H9 (cell line): Measurements from ENCODE around the gene COMTD1. TPM values are rescaled to one million over a fixed set of nuclear protein-coding genes. Genes with fewer than 3 reads are reported as not detected.

ENCODE experiments used
- DNase-seq: peaks from one replicate; pipeline ENCODE4 v3.0.0-alpha.2; 2017
- H2AFZ ChIP-seq: one replicate; pipeline ENCODE4 v1.6.1; 2013; ENCODE audit warnings: mild to moderate bottlenecking, low read length, control low read depth, moderate library complexity
- H2AK5ac ChIP-seq: 2 replicates; pipeline ENCODE4 v1.6.1; 2013; ENCODE audit warnings: low read length, control low read depth, mixed read lengths; ENCODE audit not compliant: insufficient read length
- H2BK120ac ChIP-seq: one replicate; pipeline ENCODE4 v1.6.1; 2013; ENCODE audit warnings: low read depth, mild to moderate bottlenecking, low read length, control low read depth, inconsistent platforms; ENCODE audit not compliant: poor library complexity, severe bottlenecking
- H2BK12ac ChIP-seq: 2 replicates; pipeline ENCODE4 v1.6.1; 2013; ENCODE audit warnings: low read length, control low read depth, mixed read lengths, low read depth; ENCODE audit not compliant: insufficient read length
- H2BK15ac ChIP-seq: 2 replicates; pipeline ENCODE4 v1.6.1; 2013; ENCODE audit warnings: low read depth, low read length, control low read depth
- H2BK20ac ChIP-seq: one replicate; pipeline ENCODE4 v1.6.1; 2013; ENCODE audit warnings: low read depth, mild to moderate bottlenecking, low read length, control low read depth, inconsistent platforms; ENCODE audit not compliant: poor library complexity, severe bottlenecking
- H2BK5ac ChIP-seq: 2 replicates; pipeline ENCODE4 v1.6.1; 2013; ENCODE audit warnings: low read length, control low read depth, mixed read lengths; ENCODE audit not compliant: insufficient read length
- H3K14ac ChIP-seq: 2 replicates; pipeline ENCODE4 v1.6.1; 2013; ENCODE audit warnings: low read length, control low read depth; ENCODE audit not compliant: insufficient read depth
- H3K18ac ChIP-seq: 2 replicates; pipeline ENCODE4 v1.6.1; 2013; ENCODE audit warnings: low read depth, mild to moderate bottlenecking, mixed read lengths, low read length, control low read depth; ENCODE audit not compliant: insufficient read length
- H3K23ac ChIP-seq: 2 replicates; pipeline ENCODE4 v1.6.1; 2013; ENCODE audit warnings: low read length, control low read depth, mixed read lengths, low read depth; ENCODE audit not compliant: insufficient read length
- H3K23me2 ChIP-seq: 2 replicates; pipeline ENCODE4 v1.6.1; 2013; ENCODE audit warnings: low read depth, mild to moderate bottlenecking, mixed read lengths, low read length, control low read depth; ENCODE audit not compliant: insufficient read length, poor library complexity, severe bottlenecking
- H3K27ac ChIP-seq: 2 replicates; pipeline ENCODE4 v1.5.1; 2013; ENCODE audit warnings: low read length, control low read depth, mixed read lengths, low read depth; ENCODE audit not compliant: insufficient read length
- H3K27me3 ChIP-seq: 2 replicates; pipeline ENCODE4 v1.6.1; 2013; ENCODE audit warnings: low read length, control low read depth, inconsistent platforms; ENCODE audit not compliant: insufficient read depth
- H3K4ac ChIP-seq: 2 replicates; pipeline ENCODE4 v1.6.1; 2013; ENCODE audit warnings: low read depth, mild to moderate bottlenecking, control low read depth, inconsistent platforms, low read length, moderate library complexity
- H3K4me1 ChIP-seq: 2 replicates; pipeline ENCODE4 v1.6.1; 2013; ENCODE audit warnings: low read length, control low read depth, inconsistent platforms; ENCODE audit not compliant: insufficient read depth
- H3K4me2 ChIP-seq: 2 replicates; pipeline ENCODE4 v1.6.1; 2013; ENCODE audit warnings: low read length, control low read depth, mixed read lengths; ENCODE audit not compliant: insufficient read length, insufficient read depth
- H3K56ac ChIP-seq: 2 replicates; pipeline ENCODE4 v1.6.1; 2013; ENCODE audit warnings: low read depth, mild to moderate bottlenecking, mixed read lengths, low read length, control low read depth; ENCODE audit not compliant: insufficient read length
- H3K79me1 ChIP-seq: 2 replicates; pipeline ENCODE4 v1.6.1; 2013; ENCODE audit warnings: low read depth, mild to moderate bottlenecking, moderate library complexity, low read length, control low read depth, inconsistent platforms; ENCODE audit not compliant: insufficient read depth, poor library complexity, severe bottlenecking
- H3K79me2 ChIP-seq: 2 replicates; pipeline ENCODE4 v1.6.1; 2013; ENCODE audit warnings: low read length, control low read depth, inconsistent platforms; ENCODE audit not compliant: insufficient read depth
- H3K9ac ChIP-seq: 2 replicates; pipeline ENCODE4 v1.6.1; 2013; ENCODE audit warnings: low read length, control low read depth, mixed read lengths; ENCODE audit not compliant: insufficient read length; ENCODE audit errors: extremely low read depth
- H3K9me3 ChIP-seq: one replicate; pipeline ENCODE4 v1.6.1; 2013; ENCODE audit warnings: low read depth, low read length, inconsistent platforms; ENCODE audit not compliant: control insufficient read depth
- H3T11ph ChIP-seq: one replicate; pipeline ENCODE4 v1.6.1; 2013; ENCODE audit warnings: mild to moderate bottlenecking, low read length, control low read depth, inconsistent platforms
- H4K20me1 ChIP-seq: one replicate; pipeline ENCODE4 v1.6.1; 2013; ENCODE audit not compliant: control insufficient read depth, insufficient read length, insufficient read depth
- H4K5ac ChIP-seq: 2 replicates; pipeline ENCODE4 v1.6.1; 2013; ENCODE audit warnings: low read depth, mild to moderate bottlenecking, mixed read lengths, low read length, control low read depth; ENCODE audit not compliant: insufficient read length
- H4K8ac ChIP-seq: replicated peaks from 2 replicates; pipeline ENCODE4 v1.6.1; 2013; ENCODE audit warnings: low read length, control low read depth, mixed read lengths, low read depth; ENCODE audit not compliant: insufficient read length
- H4K91ac ChIP-seq: 2 replicates; pipeline ENCODE4 v1.6.1; 2013; ENCODE audit warnings: low read depth, mild to moderate bottlenecking, moderate library complexity, mixed read lengths, low read length, control low read depth; ENCODE audit not compliant: insufficient read length
- H3K27ac Mint-ChIP-seq, 3 experiments: 2 replicates in 2 of 3; 3 replicates in 1 of 3; pipeline ENCODE4 v1.8.0; 2020 to 2021; ENCODE audit warnings: mixed read lengths in 3 of 3, mild to moderate bottlenecking in 1 of 3, moderate library complexity in 1 of 3
- H3K27me3 Mint-ChIP-seq: 2 replicates; pipeline ENCODE4 v1.8.0; 2021; ENCODE audit warnings: low read depth, mild to moderate bottlenecking, moderate library complexity, mixed read lengths
- H3K36me3 Mint-ChIP-seq, 3 experiments: 2 replicates in 2 of 3; 3 replicates in 1 of 3; pipeline ENCODE4 v1.8.0; 2020 to 2021; ENCODE audit warnings: low read depth in 3 of 3, mixed read lengths in 3 of 3; ENCODE audit not compliant: insufficient read depth in 1 of 3
- H3K4me1 Mint-ChIP-seq, 2 experiments: 2 replicates each; pipeline ENCODE4 v1.8.0; 2020; ENCODE audit warnings: mixed read lengths in 2 of 2
- H3K4me3 Mint-ChIP-seq, 2 experiments: 2 replicates in 1 of 2; 3 replicates in 1 of 2; pipeline ENCODE4 v1.8.0; 2020 to 2021; ENCODE audit warnings: mild to moderate bottlenecking in 2 of 2, mixed read lengths in 2 of 2, moderate library complexity in 1 of 2
- H3K9me3 Mint-ChIP-seq, 2 experiments: 2 replicates in 1 of 2; 3 replicates in 1 of 2; pipeline ENCODE4 v1.8.0; 2020; ENCODE audit warnings: mild to moderate bottlenecking in 2 of 2, mixed read lengths in 2 of 2, moderate library complexity in 1 of 2
- WGBS: extraction: QIAGEN DNeasy Blood & Tissue Kit; methylation state at CpG from one replicate; pipeline ENCODE4 v1.1.7; 2013; ENCODE audit warnings: missing lambda C conversion rate, low lambda C conversion rate, mixed read lengths; ENCODE audit not compliant: insufficient read length; ENCODE audit errors: extremely low coverage; 5-methylcytosine and 5-hydroxymethylcytosine counted together
- total RNA-seq: library from RNA; stranded (reverse); gene quantifications from 2 replicates; pipeline ENCODE4 v1.2.1, GENCODE V29; 2021
- TF ChIP-seq, protein P1 (sequence below): fragments of 200-600 bp; sonication (generic); conservative IDR thresholded peaks from 3 replicates; pipeline ENCODE4 v1.8.0; 2021; ENCODE audit warnings: antibody characterized with exemption, mild to moderate bottlenecking

The COMTD1 gene
- total RNA-seq, 1 experiment from 2014 or later = 28.3 TPM

DNA sequence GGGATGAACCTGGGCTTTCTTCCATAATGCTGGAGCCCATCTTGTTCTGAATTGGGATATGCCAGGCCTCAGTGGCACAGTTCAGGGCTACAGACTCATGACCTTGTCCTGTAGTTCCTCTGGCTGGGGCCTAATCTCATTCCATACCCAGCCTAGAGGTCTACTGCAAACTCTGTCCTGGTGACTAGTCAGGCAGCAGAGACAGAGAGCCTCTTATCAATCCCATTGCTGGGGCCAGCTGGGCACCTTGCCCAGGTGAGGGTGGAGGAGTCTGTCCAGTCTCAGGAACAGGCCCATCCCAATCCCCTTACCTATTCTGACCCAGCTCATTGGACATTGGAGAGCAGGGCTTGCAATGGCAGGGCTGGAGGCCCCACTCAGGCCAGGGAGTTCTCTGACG lies 28.0 kb upstream of the COMTD1 start:
- Mint-ChIP-seq H3K4me3 (no peak overlapping the region), H3K4me1 (no peaks in the 10 kb centered on the region), H3K27me3 (peaks cover 2% of the 10 kb centered on the region; the same call in 1 of the 2 replicates), H3K27ac (no peak overlapping the region), H3K36me3 (peaks cover 0 to 7% (median 0%) of the 10 kb centered on the region in 3 experiments; a peak in 2 of 7 replicates), H3K9me3 (peaks cover 3 to 5% of the 10 kb centered on the region in 2 experiments; a peak in 3 of 5 replicates)
- H2BK12ac ChIP-seq = no peak overlapping the region
- H3K79me2 ChIP-seq = no peaks in the 10 kb centered on the region
- no peak overlapping the region for H2AFZ ChIP-seq
- H4K20me1 ChIP-seq = no peaks in the 10 kb centered on the region
- no peak overlapping the region for H3K27ac ChIP-seq
- no peak overlapping the region for H2BK5ac ChIP-seq
- H4K91ac ChIP-seq = no peak overlapping the region
- H3K4ac ChIP-seq = no peak overlapping the region
- no peaks in the 10 kb centered on the region for H3K27me3 ChIP-seq
- H2BK20ac ChIP-seq = no peak overlapping the region
- no peaks in the 10 kb centered on the region for H3K9me3 ChIP-seq
- no peaks in the 10 kb centered on the region for H3K79me1 ChIP-seq
- no peak for DNase-seq
- H3K23me2 ChIP-seq = no peaks in the 10 kb centered on the region
- no peak overlapping the region for H4K8ac ChIP-seq
- no peak overlapping the region for H4K5ac ChIP-seq
- no peak overlapping the region for H3K18ac ChIP-seq
- TF ChIP-seq, protein P1, sequence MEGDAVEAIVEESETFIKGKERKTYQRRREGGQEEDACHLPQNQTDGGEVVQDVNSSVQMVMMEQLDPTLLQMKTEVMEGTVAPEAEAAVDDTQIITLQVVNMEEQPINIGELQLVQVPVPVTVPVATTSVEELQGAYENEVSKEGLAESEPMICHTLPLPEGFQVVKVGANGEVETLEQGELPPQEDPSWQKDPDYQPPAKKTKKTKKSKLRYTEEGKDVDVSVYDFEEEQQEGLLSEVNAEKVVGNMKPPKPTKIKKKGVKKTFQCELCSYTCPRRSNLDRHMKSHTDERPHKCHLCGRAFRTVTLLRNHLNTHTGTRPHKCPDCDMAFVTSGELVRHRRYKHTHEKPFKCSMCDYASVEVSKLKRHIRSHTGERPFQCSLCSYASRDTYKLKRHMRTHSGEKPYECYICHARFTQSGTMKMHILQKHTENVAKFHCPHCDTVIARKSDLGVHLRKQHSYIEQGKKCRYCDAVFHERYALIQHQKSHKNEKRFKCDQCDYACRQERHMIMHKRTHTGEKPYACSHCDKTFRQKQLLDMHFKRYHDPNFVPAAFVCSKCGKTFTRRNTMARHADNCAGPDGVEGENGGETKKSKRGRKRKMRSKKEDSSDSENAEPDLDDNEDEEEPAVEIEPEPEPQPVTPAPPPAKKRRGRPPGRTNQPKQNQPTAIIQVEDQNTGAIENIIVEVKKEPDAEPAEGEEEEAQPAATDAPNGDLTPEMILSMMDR = no peak
- no peak overlapping the region for H3T11ph ChIP-seq
- no peak overlapping the region for H3K9ac ChIP-seq
- no peak overlapping the region for H3K56ac ChIP-seq
- no peaks in the 10 kb centered on the region for H3K4me1 ChIP-seq
- no peak overlapping the region for H2BK120ac ChIP-seq
- no peak overlapping the region for H3K4me2 ChIP-seq
- H2BK15ac ChIP-seq = no peak overlapping the region
- H2AK5ac ChIP-seq = no peak overlapping the region
- no CpG with 5 or more reads among the region's 1 CpG for WGBS
- no peak overlapping the region for H3K14ac ChIP-seq
- H3K23ac ChIP-seq = no peak overlapping the region
